ENCODE data around the gene ZRANB1.

Gene ZRANB1

GRCh38 chr10:125008689-125009638 is 67.0 kb downstream of the ZRANB1 start:
- no peak for DNase-seq

DNA sequence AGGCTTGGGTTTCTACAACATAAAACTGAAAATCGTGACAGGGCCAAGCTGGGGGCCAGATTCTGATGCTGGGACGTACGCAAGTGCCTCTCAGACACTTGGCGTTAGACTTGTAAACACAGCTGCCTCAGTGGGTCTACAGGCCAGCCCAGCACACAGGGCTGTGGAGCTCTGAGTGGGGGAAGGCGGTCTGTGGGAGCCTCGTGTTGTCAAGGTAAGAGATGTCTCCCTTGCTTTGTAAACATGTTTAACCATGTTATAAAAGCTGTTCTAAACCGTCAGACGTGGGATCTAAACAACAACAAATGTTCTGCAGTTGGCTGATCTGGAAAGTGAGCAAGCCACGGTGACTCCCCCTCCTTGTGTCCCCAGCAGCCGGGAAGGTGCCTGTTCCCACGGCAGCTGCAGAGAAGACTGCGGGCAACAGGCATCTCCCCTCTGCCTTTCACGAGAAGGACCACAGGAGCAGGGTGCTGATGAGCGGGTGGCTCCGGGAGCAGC is 67.8 kb downstream of the ZRANB1 start:
- no peak for DNase-seq

DNA sequence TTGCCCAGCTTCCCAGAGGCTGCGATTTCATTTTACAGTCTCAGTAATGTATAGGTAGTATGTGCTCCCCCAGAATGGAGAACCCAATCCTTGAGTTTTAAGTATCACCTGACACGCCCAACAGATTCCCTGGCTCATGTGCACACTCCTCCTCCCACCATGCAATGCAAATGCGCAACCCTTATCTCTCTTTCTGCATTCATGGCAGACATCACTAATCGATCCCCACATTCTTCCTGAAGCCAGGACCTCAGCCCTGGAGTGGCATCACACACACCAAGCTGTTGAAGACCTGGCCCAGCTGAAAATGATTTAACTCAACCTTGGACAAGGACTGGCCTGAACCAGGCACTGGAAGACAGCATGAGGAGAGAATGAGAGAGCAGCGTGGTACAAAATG is 68.4 kb downstream of the ZRANB1 start:
- DNase-seq = no peak

GRCh38 chr10:125011171-125011925 is 69.4 kb downstream of the ZRANB1 start:
- DNase-seq = no peak

DNA sequence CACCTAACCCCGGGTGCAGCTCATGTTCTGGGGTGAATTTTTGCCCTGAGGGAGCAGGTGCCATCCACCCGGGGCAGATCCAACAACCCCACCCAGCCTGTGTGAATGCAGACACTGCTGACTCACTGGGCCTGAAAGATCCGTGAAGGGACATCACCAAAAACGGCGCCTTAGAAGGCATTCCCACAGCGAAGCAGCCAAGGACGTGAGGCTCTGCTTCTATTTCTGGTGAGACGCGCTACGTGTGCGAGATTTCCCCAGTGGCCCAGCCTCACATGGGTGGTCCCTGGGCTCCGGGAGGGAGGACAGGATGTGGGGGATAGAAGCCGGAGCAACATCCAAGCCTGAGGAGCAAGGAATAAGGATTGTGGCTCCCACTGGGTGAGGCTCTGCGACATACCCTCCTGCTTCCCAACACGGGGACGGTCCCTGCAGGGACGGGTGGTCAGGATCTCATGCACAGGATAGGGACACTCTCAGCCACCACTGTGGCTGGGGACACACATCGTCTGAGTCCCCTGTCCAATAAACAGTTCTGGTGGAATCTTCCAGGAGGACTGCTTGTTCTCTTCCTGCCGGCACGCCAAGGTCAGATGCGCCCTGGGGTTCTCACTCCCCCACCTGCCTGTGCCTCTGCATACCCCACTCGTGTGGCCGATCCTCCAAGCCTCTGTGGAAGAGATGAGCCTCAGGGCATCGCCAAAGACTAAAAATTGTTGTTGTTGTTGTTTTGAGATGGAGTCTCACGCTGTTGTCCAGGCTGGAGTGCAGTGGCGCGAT is 70.2 kb downstream of the ZRANB1 start:
- no peak for DNase-seq

DNA sequence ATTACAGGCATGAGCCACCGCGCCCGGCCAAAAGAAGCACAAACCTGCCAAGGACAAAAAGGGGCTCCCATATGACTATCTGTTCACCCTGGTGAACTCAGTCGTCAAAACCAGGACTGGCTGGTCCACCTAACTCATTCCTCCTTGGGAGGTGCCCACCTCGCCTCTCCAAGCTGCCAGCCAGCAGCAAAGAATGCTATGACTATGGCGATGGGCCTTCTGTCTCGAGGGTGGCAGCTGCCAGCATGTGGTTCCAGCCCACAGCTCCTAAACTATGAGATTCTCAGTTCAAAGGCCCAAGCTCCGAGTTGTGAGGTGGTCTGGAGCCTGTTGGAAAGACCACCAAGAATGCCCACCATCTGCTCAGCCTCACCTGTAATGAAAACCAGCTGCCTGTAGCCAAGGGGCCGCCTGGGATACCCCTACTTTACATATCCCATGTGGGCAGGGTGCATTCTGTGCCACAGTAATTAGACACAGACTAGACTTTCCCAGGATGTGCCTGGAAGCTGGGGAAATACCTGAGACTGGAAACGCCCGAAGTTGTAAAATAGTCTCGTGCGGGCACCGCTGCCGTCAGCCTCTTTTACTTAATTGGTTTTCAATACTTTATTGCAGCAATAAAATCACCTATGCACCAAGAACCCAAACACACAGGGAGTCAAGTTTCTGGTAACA is 71.1 kb downstream of the ZRANB1 start:
- DNase-seq = no peak

DNA sequence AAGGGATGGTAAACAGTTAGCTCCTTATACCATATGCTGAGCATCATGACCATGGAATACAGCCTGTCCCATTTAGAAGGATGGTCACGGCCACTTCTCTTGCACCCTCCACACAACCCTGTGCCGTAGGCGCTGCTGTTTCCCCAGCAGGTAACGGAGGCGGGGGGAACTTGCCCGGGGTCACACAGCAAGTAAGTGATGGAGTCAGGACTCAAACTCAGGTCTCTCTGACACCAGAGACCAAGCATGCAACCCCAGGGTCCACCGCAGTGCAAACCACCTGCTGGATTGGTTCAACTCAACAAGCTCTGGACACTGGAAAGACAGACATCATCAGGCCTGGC is 71.6 kb downstream of the ZRANB1 start:
- no peak for DNase-seq

- DNase-seq = no peak
Observed at GRCh38 chr10:125014086-125014830, 72.3 kb downstream of the ZRANB1 start.

DNA sequence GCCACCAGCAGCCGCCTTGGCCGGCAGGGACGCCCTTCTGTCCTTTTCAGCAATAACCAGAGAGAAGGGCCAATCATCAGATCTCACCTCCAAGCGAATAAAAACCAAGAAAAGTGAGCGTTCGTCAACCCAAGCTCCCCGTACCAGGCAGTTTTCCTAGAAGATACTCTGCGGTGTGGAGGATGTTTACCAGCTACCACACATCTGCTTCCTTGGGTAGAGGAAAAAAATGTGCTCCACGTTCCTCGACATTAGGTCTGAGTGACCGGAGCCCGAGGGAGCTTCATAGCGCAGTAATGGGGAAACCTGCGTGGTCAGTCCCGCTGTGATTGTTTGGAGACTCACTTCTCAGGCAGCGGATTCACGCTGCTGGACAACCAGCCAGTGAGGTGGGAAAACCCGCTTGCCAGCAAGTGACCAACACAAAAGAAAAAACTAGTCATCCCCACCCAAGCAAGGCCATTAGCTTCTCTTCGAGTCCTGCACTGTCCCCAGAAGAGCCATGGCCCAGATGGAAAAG is 73.0 kb downstream of the ZRANB1 start:
- DNase-seq = no peak

- DNase-seq = no peak
Observed at GRCh38 chr10:125015356-125015944, 73.5 kb downstream of the ZRANB1 start.

DNA sequence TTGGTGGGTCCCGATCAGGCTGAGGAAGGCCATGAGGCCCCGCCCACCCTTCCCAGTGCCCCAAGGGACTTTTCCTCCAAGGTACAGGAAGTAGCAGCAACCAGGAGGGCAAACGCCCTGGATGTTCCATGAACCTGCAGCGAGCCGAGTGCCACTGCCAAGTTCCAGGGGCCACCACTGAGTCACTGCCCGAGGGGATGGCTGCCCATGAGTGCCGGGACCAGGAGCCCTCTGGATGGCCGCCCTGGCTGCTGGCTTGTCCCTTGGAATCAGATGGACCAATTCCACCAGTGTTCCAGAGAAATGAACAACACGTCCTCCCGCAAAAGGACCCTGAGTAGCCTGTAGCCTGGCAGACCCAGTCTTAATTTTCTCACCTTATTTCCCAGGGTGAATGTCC is 74.2 kb downstream of the ZRANB1 start:
- DNase-seq = no peak

GRCh38 chr10:125016611-125017202 is 74.8 kb downstream of the ZRANB1 start:
- DNase-seq = no peak

GRCh38 chr10:125017547-125018298 is 75.8 kb downstream of the ZRANB1 start:
- peak; percentile 34 for DNase-seq

- no peak for DNase-seq
Observed at GRCh38 chr10:125018576-125019143, 76.7 kb downstream of the ZRANB1 start.

GRCh38 chr10:125020386-125020785 is 78.5 kb downstream of the ZRANB1 start:
- DNase-seq = no peak

DNA sequence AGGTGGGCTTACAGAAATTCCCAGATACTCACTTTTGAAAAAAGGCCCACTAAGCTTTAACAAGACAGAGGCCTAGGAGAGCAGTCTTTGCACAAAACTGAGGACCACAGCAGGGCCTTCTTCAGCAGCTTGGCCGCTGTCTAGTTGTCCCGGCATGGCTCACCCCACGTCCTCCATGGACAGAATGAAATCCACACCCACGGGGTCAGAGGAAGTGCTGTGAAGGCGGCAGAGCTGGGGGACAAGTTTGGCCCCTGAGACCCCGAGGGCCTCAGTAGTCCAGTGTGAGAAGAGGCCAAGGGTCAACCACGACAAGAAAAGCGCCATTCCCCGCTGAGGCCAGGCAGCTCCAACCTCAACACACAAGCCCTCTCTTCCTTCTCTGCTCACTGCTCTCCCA is 78.9 kb downstream of the ZRANB1 start:
- DNase-seq = no peak

GRCh38 chr10:125021686-125022344 is 79.9 kb downstream of the ZRANB1 start:
- no peak for DNase-seq

DNA sequence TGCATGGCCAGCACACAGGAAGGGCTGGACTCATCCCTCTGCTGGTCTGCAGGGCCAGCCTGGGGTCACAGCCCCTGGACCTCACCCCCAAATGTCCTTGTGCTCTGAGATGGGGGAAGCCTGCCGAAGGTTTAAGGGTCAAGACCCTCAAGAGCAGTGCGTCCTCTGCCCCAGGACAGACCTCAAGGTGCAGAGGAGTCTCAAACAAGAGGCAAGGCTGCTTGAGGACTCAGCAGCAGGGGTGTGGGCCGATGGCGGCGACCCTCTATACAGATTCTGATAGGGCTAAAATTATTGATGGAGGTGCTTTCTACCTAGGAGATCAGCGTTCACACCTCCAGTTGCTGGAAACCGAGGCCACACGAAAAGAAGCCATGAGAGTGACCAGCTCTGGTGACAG is 80.7 kb downstream of the ZRANB1 start:
- no peak for DNase-seq

DNA sequence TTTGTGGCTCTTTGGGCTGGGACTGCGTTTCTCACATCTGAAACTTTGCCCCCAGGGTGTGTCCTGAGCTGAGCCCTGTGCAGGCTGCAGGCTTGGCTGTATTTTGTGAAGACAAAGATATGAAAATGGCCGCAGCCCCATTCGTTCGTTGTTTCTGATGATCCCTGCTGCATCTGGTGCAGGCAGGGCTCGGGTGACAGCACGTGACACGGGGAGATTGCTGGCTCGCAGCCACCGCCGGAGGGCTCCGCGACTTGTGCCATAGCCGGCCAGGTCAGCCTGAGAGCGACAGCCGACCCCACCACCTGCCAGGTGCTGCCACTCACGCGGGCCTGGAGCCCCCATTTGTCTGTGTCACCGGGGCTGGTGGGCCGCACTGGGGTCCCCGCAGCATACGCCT is 81.3 kb downstream of the ZRANB1 start:
- DNase-seq = peak; percentile 58

All from NCI-H1092 (cell line).